CD4-positive, alpha-beta T cell treated with Interleukin-15 for 1 hour (primary cell): ENCODE measurements around the gene DHRS2.
"Not testable (repeated sequence)": the region's sequence is repeated elsewhere in the genome, so short reads cannot be mapped to it uniquely, and the experiment has no call there.

ENCODE experiments used
- DNase-seq: peaks from one replicate; pipeline ENCODE4 v3.0.0-alpha.2; 2020

Gene DHRS2

GRCh38 chr14:23634698-23635412 lies 1.3 kb upstream of the DHRS2 start:
- DNase-seq, result not testable (repeated sequence)

GRCh38 chr14:23637312-23637654 lies 1.1 kb downstream of the DHRS2 start:
- not testable (repeated sequence) for DNase-seq

GRCh38 chr14:23637655-23638413 lies 1.7 kb downstream of the DHRS2 start:
- DNase-seq, result not testable (repeated sequence)

GRCh38 chr14:23638414-23639047 lies 2.4 kb downstream of the DHRS2 start:
- no peak for DNase-seq

GRCh38 chr14:23639048-23639890 lies 3.1 kb downstream of the DHRS2 start:
- DNase-seq, result no peak

GRCh38 chr14:23639891-23640523 lies 3.8 kb downstream of the DHRS2 start:
- no peak for DNase-seq

- DNase-seq, result no peak
Measured at GRCh38 chr14:23640524-23641141, 4.5 kb downstream of the DHRS2 start.

GRCh38 chr14:23641180-23641914 lies 5.2 kb downstream of the DHRS2 start:
- DNase-seq, result no peak

- DNase-seq, result no peak
Measured at GRCh38 chr14:23641915-23642588, 5.9 kb downstream of the DHRS2 start.

GRCh38 chr14:23643533-23644194 lies 7.5 kb downstream of the DHRS2 start:
- DNase-seq, result no peak

GRCh38 chr14:23644195-23644918 lies 8.2 kb downstream of the DHRS2 start:
- no peak for DNase-seq

GRCh38 chr14:23644919-23645336 lies 8.8 kb downstream of the DHRS2 start:
- DNase-seq, result no peak

GRCh38 chr14:23645504-23645811 lies 9.3 kb downstream of the DHRS2 start:
- DNase-seq, result no peak

GRCh38 chr14:23645812-23646647 lies 9.9 kb downstream of the DHRS2 start:
- DNase-seq, result no peak

GRCh38 chr14:23646648-23647549 lies 10.7 kb downstream of the DHRS2 start:
- no peak for DNase-seq

- no peak for DNase-seq
Measured at GRCh38 chr14:23647619-23648018, 11.5 kb downstream of the DHRS2 start.

GRCh38 chr14:23648764-23649460 lies 12.7 kb downstream of the DHRS2 start:
- DNase-seq, result no peak
